Measurements from ENCODE around the gene MRPL52. TPM values are rescaled to one million over a fixed set of nuclear protein-coding genes. Genes with fewer than 3 reads are reported as not detected.
"Not testable (repeated sequence)": the region's sequence is repeated elsewhere in the genome, so short reads cannot be mapped to it uniquely, and the experiment has no call there.

MRPL52 gene
- total and polyA plus RNA-seq, 4 donors = 21.1 to 104 (median 82.1) TPM

DNA sequence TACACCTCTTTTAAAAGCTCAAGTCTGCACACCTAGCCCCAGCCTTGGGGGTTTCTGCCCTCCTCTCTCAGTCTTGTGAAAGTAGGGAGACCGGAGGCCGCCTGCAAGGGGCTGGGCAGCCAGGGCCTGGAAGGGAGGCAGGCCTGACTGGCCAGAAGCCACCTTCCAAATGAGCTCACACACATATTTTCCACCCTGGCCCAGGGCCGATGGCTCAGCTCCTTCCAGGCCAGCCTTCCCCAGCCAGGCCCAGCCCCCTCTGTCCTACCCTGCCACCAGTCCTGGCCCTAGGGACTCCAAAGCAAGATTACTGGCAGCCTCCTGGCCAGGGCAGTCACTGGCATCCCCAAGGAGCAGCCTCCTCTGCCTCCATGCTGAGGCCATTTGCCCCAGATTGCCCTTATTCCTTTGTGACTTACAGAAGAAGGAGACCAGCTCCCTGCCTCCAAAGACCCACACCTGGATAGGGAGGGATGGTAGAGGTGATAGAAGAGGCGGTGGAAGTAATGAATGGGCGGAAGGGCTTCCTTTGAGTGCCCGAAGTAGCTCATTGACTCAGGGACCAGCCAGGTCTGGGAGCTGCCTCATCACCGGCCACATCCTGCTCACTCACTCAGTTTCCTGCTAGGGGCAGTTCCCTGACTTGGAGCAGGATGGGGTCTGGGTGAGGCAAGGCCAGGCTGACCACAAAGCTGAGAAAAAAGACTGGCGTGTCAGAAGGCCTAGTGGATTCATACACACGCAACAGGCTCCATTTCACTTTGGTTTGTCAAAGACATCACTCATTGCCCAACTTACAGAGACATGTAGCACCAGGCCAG is 21.5 kb downstream of the MRPL52 start:
- H3K27me3 ChIP-seq (ENCODE audit: control insufficient read depth, insufficient read depth, low read length) = no peaks in the 10 kb centered on the region
- 83% methylated on average over 9 of the region's 9 CpGs for WGBS (ENCODE audit: insufficient coverage)
- no peak overlapping the region for H3K4me3 ChIP-seq (ENCODE audit: low read depth, low read length)
- peaks cover 8% of the 10 kb centered on the region for H3K36me3 ChIP-seq (ENCODE audit: control insufficient read depth, insufficient read depth, low read length)
- DNase-seq (ENCODE audit: low read depth in 4 of 6, low spot score in 6 of 6) = peak in 1 of 6 donors; percentile 89
- no peaks in the 10 kb centered on the region for H3K9me3 ChIP-seq (ENCODE audit: control insufficient read depth, insufficient read depth, low read length)
- peak overlapping the region; percentile 78 for H3K27ac ChIP-seq (ENCODE audit: low read depth, low read length)
- peaks cover 60% of the 10 kb centered on the region for H3K4me1 ChIP-seq (ENCODE audit: control insufficient read depth, insufficient read depth, low read length)

GRCh38 chr14:22852178-22852577 is 22.5 kb downstream of the MRPL52 start:
- not testable (repeated sequence) for H3K36me3 ChIP-seq (ENCODE audit: control insufficient read depth, insufficient read depth, low read length); H3K27me3 ChIP-seq (ENCODE audit: control insufficient read depth, insufficient read depth, low read length); H3K9me3 ChIP-seq (ENCODE audit: control insufficient read depth, insufficient read depth, low read length); DNase-seq (ENCODE audit: low read depth in 4 of 6, low spot score in 6 of 6); H3K4me3 ChIP-seq (ENCODE audit: low read depth, low read length); H3K27ac ChIP-seq (ENCODE audit: low read depth, low read length)
- WGBS (ENCODE audit: insufficient coverage) = no CpG with 5 or more reads among the region's 12 CpGs
- H3K4me1 ChIP-seq (ENCODE audit: control insufficient read depth, insufficient read depth, low read length) = peaks cover 50% of the 10 kb centered on the region

DNA sequence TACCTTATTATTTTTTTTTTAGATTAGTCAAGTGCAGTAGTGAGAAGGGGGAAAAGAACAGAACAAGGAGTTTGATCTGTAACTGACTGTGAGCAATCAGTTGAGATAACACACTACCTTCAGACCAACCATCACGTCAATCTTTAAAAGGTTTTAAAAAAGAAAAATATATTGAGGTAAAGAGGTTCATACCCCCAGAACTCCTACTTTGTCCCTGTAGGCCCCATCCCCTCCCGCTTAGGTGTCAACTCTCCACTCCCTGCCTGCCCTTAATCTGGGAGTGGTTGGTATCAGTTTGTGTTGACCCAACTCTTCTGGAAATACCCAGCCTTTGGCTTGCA is 22.9 kb downstream of the MRPL52 start:
- WGBS (ENCODE audit: insufficient coverage) = no CpG with 5 or more reads among the region's 2 CpGs
- Histone ChIP-seq H3K9me3 (ENCODE audit: control insufficient read depth, insufficient read depth, low read length) (no peaks in the 10 kb centered on the region), H3K27ac (ENCODE audit: low read depth, low read length) (peak overlapping the region; percentile 29), H3K36me3 (ENCODE audit: control insufficient read depth, insufficient read depth, low read length) (no peaks in the 10 kb centered on the region), H3K4me1 (ENCODE audit: control insufficient read depth, insufficient read depth, low read length) (peaks cover 48% of the 10 kb centered on the region), H3K27me3 (ENCODE audit: control insufficient read depth, insufficient read depth, low read length) (no peaks in the 10 kb centered on the region), H3K4me3 (ENCODE audit: low read depth, low read length) (no peak overlapping the region)
- DNase-seq (ENCODE audit: low read depth in 4 of 6, low spot score in 6 of 6) = no peak

DNA sequence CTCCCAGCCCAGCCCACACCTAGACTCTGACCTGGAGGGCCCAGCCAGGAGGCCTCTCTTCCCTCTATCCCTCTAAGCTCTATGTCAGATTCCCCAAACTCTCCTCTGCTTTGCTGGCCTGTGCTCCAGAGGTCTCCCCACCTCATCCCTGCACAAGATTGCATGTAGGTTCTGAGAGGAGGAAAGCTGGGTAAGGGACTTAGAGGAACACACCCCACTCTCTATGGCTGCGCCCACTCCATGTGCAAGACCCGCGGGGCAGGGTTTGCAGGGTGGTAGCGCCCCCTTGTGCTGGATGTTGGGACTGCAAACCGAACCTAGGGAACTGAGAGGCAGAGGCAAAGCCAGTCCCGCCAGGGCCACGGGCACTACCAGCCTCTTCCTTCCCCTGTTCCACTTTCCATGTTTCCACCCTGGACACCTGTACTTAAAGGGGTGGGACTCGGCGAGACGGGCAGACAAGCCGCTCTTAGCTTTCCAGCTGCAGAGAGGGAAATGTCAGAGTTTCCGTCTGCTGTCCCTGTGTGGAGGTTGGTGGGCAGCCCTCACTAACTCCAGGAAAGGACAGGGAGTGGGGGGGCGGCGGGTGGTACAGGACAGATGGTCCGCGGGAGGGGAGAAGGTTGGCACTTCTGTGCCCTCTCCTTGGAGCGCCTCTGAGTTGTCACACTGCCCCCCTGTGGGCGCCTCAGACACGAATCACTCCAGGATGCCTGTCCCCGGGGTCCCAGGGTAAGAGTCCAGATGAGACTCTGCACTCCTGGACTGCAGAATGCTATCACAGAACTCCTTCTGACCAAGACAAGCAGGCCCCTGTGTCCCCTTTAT is 23.5 kb downstream of the MRPL52 start:
- Histone ChIP-seq H3K27ac (ENCODE audit: low read depth, low read length) (peak overlapping the region; percentile 40), H3K27me3 (ENCODE audit: control insufficient read depth, insufficient read depth, low read length) (no peaks in the 10 kb centered on the region), H3K4me1 (ENCODE audit: control insufficient read depth, insufficient read depth, low read length) (peaks cover 42% of the 10 kb centered on the region), H3K4me3 (ENCODE audit: low read depth, low read length) (peak overlapping the region; percentile 46), H3K9me3 (ENCODE audit: control insufficient read depth, insufficient read depth, low read length) (no peaks in the 10 kb centered on the region), H3K36me3 (ENCODE audit: control insufficient read depth, insufficient read depth, low read length) (no peaks in the 10 kb centered on the region)
- peak in 2 of 6 donors; percentile 86 to 92 for DNase-seq (ENCODE audit: low read depth in 4 of 6, low spot score in 6 of 6)
- WGBS (ENCODE audit: insufficient coverage) = 1% methylated on average over 17 of the region's 20 CpGs

DNA sequence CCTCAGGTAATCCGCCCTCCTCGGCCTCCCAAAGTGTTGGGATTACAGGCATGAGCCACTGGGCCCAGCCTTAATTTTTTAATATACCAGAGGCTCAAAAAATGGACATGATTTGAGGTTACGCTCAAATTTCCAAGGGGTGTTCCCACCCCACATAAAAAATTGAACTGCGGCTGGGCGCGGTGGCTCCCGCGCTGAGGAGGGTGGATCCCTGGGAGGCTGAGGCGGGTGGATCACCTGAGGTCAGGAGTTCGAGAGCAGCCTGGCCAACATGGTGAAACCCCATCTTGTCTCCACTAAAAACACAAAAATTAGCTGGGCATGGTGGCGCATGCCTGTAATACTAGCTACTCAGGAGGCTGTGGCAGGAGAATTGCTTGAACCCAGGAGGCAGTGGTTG is 24.6 kb downstream of the MRPL52 start:
- H3K27me3 ChIP-seq (ENCODE audit: control insufficient read depth, insufficient read depth, low read length); H3K27ac ChIP-seq (ENCODE audit: low read depth, low read length); DNase-seq (ENCODE audit: low read depth in 4 of 6, low spot score in 6 of 6); H3K9me3 ChIP-seq (ENCODE audit: control insufficient read depth, insufficient read depth, low read length); H3K36me3 ChIP-seq (ENCODE audit: control insufficient read depth, insufficient read depth, low read length); H3K4me3 ChIP-seq (ENCODE audit: low read depth, low read length): not testable (repeated sequence)
- 86% methylated on average over 3 of the region's 11 CpGs for WGBS (ENCODE audit: insufficient coverage)
- H3K4me1 ChIP-seq (ENCODE audit: control insufficient read depth, insufficient read depth, low read length) = peaks cover 31% of the 10 kb centered on the region

- Histone ChIP-seq H3K9me3 (ENCODE audit: control insufficient read depth, insufficient read depth, low read length) (no peaks in the 10 kb centered on the region), H3K4me3 (ENCODE audit: low read depth, low read length) (no peak overlapping the region), H3K27ac (ENCODE audit: low read depth, low read length) (no peak overlapping the region), H3K27me3 (ENCODE audit: control insufficient read depth, insufficient read depth, low read length) (no peaks in the 10 kb centered on the region), H3K4me1 (ENCODE audit: control insufficient read depth, insufficient read depth, low read length) (peaks cover 23% of the 10 kb centered on the region), H3K36me3 (ENCODE audit: control insufficient read depth, insufficient read depth, low read length) (no peaks in the 10 kb centered on the region)
- DNase-seq (ENCODE audit: low read depth in 4 of 6, low spot score in 6 of 6) = no peak
- 90% methylated on average over 3 of the region's 8 CpGs for WGBS (ENCODE audit: insufficient coverage)
Measured at GRCh38 chr14:22854963-22855724, 25.5 kb downstream of the MRPL52 start.

GRCh38 chr14:22856428-22856827 is 26.7 kb downstream of the MRPL52 start:
- WGBS (ENCODE audit: insufficient coverage) = 100% methylated on average over 3 of the region's 5 CpGs
- no peaks in the 10 kb centered on the region for H3K27me3 ChIP-seq (ENCODE audit: control insufficient read depth, insufficient read depth, low read length)
- H3K9me3 ChIP-seq (ENCODE audit: control insufficient read depth, insufficient read depth, low read length) = no peaks in the 10 kb centered on the region
- no peak overlapping the region for H3K27ac ChIP-seq (ENCODE audit: low read depth, low read length)
- no peak for DNase-seq (ENCODE audit: low read depth in 4 of 6, low spot score in 6 of 6)
- H3K36me3 ChIP-seq (ENCODE audit: control insufficient read depth, insufficient read depth, low read length) = no peaks in the 10 kb centered on the region
- peaks cover 12% of the 10 kb centered on the region for H3K4me1 ChIP-seq (ENCODE audit: control insufficient read depth, insufficient read depth, low read length)
- H3K4me3 ChIP-seq (ENCODE audit: low read depth, low read length) = no peak overlapping the region

- not testable (repeated sequence) for DNase-seq (ENCODE audit: low read depth in 4 of 6, low spot score in 6 of 6); H3K9me3 ChIP-seq (ENCODE audit: control insufficient read depth, insufficient read depth, low read length); H3K36me3 ChIP-seq (ENCODE audit: control insufficient read depth, insufficient read depth, low read length); H3K27me3 ChIP-seq (ENCODE audit: control insufficient read depth, insufficient read depth, low read length); H3K4me1 ChIP-seq (ENCODE audit: control insufficient read depth, insufficient read depth, low read length); H3K27ac ChIP-seq (ENCODE audit: low read depth, low read length); H3K4me3 ChIP-seq (ENCODE audit: low read depth, low read length)
- WGBS (ENCODE audit: insufficient coverage) = 70% methylated on average over 2 of the region's 3 CpGs
Measured at GRCh38 chr14:22860377-22860776, 30.7 kb downstream of the MRPL52 start.

DNA sequence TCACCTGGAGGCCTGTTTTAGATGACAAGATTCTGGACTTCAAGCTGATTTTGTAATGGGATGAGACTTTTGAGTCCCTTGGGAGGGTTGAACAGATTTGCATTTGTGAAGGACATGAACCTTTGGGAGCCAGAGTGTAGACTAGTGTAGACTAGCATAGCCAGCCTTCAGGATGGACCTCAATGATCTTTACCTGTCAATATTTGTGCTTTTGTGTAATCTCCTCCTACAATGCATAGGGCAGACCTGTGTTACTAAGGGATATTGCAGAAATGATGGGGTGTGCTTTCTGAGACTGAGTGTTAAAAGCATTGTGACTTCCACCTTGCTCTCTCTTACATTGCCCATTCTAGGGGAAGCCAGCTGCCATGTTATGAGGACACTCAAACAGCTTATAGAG is 32.0 kb downstream of the MRPL52 start:
- DNase-seq (ENCODE audit: low read depth in 4 of 6, low spot score in 6 of 6) = no peak
- Histone ChIP-seq H3K9me3 (ENCODE audit: control insufficient read depth, insufficient read depth, low read length) (no peaks in the 10 kb centered on the region), H3K4me1 (ENCODE audit: control insufficient read depth, insufficient read depth, low read length) (no peaks in the 10 kb centered on the region), H3K27ac (ENCODE audit: low read depth, low read length) (no peak overlapping the region), H3K4me3 (ENCODE audit: low read depth, low read length) (no peak overlapping the region), H3K27me3 (ENCODE audit: control insufficient read depth, insufficient read depth, low read length) (no peaks in the 10 kb centered on the region), H3K36me3 (ENCODE audit: control insufficient read depth, insufficient read depth, low read length) (no peaks in the 10 kb centered on the region)
